Type B pancreatic cell (in vitro differentiated cells): ENCODE measurements around the gene MLH1. TPM values are rescaled to one million over a fixed set of nuclear protein-coding genes. Genes with fewer than 3 reads are reported as not detected.
A peak's percentile ranks its signal among the peaks of the same experiment; 100 is the strongest.

Experiments
- DNase-seq: peaks from one replicate; pipeline ENCODE4 v3.0.0; 2021; ENCODE audit warnings: mixed read lengths; ENCODE audit not compliant: unreplicated experiment; ENCODE audit errors: extremely low spot score
- H3K27ac Mint-ChIP-seq: 2 replicates; pipeline ENCODE4 v1.8.0; 2021; ENCODE audit warnings: mild to moderate bottlenecking, mixed read lengths
- H3K27me3 Mint-ChIP-seq: 2 replicates; pipeline ENCODE4 v1.8.0; 2021; ENCODE audit warnings: mixed read lengths
- H3K36me3 Mint-ChIP-seq: 2 replicates; pipeline ENCODE4 v1.8.0; 2021; ENCODE audit warnings: mixed read lengths
- H3K4me1 Mint-ChIP-seq: one replicate; pipeline ENCODE4 v1.8.0; 2021; ENCODE audit warnings: mixed read lengths; ENCODE audit not compliant: unreplicated experiment
- H3K4me3 Mint-ChIP-seq: 2 replicates; pipeline ENCODE4 v1.8.0; 2021; ENCODE audit warnings: mild to moderate bottlenecking, mixed read lengths
- H3K9me3 Mint-ChIP-seq: 2 replicates; pipeline ENCODE4 v1.8.0; 2021; ENCODE audit warnings: mixed read lengths
- total RNA-seq: library from RNA; stranded (reverse); gene quantifications from 2 replicates; pipeline ENCODE4 v1.2.1, GENCODE V29; 2021; ENCODE audit warnings: low replicate concordance
- TF ChIP-seq, protein P1 (sequence below): fragments of 200-600 bp; sonication (generic); conservative IDR thresholded peaks from 2 replicates; pipeline ENCODE4 v1.5.0; 2021; ENCODE audit warnings: antibody characterized with exemption, mild to moderate bottlenecking

MLH1 gene
- total RNA-seq, 1 donor from 2014 or later: 41.0 TPM

GRCh38 chr3:36954452-36955134, 38.7 kb upstream of the MLH1 start:
- TF ChIP-seq, protein P1, sequence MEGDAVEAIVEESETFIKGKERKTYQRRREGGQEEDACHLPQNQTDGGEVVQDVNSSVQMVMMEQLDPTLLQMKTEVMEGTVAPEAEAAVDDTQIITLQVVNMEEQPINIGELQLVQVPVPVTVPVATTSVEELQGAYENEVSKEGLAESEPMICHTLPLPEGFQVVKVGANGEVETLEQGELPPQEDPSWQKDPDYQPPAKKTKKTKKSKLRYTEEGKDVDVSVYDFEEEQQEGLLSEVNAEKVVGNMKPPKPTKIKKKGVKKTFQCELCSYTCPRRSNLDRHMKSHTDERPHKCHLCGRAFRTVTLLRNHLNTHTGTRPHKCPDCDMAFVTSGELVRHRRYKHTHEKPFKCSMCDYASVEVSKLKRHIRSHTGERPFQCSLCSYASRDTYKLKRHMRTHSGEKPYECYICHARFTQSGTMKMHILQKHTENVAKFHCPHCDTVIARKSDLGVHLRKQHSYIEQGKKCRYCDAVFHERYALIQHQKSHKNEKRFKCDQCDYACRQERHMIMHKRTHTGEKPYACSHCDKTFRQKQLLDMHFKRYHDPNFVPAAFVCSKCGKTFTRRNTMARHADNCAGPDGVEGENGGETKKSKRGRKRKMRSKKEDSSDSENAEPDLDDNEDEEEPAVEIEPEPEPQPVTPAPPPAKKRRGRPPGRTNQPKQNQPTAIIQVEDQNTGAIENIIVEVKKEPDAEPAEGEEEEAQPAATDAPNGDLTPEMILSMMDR: no peak
- H3K9me3 Mint-ChIP-seq: no peaks in the 10 kb centered on the region
- no peaks in the 10 kb centered on the region for H3K36me3 Mint-ChIP-seq
- peak overlapping the region; percentile 4 for H3K27ac Mint-ChIP-seq
- H3K27me3 Mint-ChIP-seq: no peaks in the 10 kb centered on the region
- peaks cover under 1% of the 10 kb centered on the region for H3K4me1 Mint-ChIP-seq
- peak; percentile 22 for DNase-seq
- H3K4me3 Mint-ChIP-seq: no peak overlapping the region

GRCh38 chr3:36956155-36956554, 37.2 kb upstream of the MLH1 start:
- DNase-seq: peak; percentile 7
- TF ChIP-seq, protein P1: no peak
- Mint-ChIP-seq H3K9me3 (no peaks in the 10 kb centered on the region), H3K36me3 (no peaks in the 10 kb centered on the region), H3K4me1 (peaks cover 5% of the 10 kb centered on the region), H3K4me3 (no peak overlapping the region), H3K27ac (no peak overlapping the region), H3K27me3 (no peaks in the 10 kb centered on the region)

DNA sequence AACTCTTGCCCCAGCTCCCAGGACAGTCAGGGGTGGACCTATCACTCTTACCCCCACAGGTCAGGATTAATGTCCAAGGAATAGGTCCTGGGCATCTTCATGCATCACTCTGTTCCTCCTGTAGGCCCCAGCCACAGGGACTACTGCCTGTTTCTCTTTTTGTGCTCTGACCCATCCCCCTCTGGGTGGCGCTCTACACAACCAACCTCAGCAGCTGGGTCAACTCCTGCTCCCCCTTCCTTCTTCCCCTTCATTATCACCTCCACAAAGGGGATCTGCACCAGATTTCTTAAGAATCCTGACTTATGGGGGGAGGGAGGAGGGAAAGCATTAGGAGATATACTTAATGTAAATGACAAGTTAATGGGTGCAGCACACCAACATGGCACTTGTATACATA, 36.3 kb upstream of the MLH1 start:
- H3K36me3 Mint-ChIP-seq: no peaks in the 10 kb centered on the region
- no peak overlapping the region for H3K4me3 Mint-ChIP-seq
- no peak for DNase-seq
- H3K27ac Mint-ChIP-seq: no peak overlapping the region
- H3K9me3 Mint-ChIP-seq: no peaks in the 10 kb centered on the region
- TF ChIP-seq, protein P1: no peak
- H3K27me3 Mint-ChIP-seq: no peaks in the 10 kb centered on the region
- peaks cover 5% of the 10 kb centered on the region for H3K4me1 Mint-ChIP-seq

DNA sequence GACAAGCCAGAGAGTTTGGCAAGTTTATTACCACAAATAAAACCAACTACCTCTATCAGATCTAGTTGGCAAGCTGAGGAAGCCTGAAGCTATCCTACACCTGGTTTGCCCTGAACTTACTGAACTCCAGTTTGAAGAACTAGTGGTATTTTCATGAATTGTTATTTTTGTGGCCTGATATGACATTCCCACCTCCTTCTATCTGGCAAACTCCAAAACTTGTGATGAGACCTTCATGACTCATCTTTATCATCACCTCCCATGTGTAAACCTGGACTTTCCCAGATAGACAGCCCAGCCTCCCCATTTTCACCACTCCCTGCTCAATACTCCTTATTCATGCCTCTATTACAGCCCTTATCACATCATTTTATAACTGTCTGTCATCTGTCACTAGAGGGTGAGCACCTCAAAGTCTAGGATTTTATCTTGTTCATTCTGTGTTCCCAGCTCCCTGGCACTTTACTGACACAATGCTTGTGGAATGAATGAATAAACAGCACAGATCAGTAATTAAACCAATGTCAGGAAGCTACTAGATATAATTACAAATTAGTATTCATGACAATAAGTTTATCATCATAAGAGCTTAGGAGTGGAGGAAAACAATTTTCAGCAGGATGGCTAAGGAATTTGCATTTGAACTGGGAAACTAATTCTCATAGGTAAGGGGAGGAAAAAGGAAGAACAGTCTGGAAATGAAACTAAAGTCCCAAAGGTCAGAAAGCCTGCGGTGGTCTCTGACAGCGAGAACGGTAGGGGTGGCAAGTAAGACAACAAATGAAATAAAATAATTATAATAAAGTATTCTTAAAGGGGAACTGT, 35.2 kb upstream of the MLH1 start:
- H3K4me1 Mint-ChIP-seq: peaks cover 5% of the 10 kb centered on the region
- peak overlapping the region; percentile 14 for H3K27ac Mint-ChIP-seq
- no peaks in the 10 kb centered on the region for H3K36me3 Mint-ChIP-seq
- no peak for DNase-seq
- TF ChIP-seq, protein P1: no peak
- H3K9me3 Mint-ChIP-seq: no peaks in the 10 kb centered on the region
- no peak overlapping the region for H3K4me3 Mint-ChIP-seq
- H3K27me3 Mint-ChIP-seq: no peaks in the 10 kb centered on the region

DNA sequence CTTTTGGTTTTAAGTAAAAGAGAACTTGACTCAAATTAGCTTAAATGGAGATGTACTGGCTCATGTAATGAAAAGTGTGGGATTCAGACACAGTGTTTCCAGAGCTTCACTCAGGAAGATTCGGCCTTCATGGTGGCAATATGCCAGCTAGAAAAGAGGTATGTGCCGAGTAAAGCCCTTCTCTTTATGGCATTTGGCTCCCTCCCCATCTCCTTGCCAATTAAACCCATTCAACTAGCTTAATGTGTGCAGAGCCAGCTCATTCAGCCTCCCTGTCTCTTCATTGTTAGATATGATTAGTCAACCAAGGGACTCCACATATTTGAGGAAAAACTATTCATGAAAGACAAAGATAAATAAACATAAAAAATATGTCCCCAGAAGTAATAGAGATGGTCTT, 33.5 kb upstream of the MLH1 start:
- Mint-ChIP-seq H3K27me3 (no peaks in the 10 kb centered on the region), H3K27ac (no peak overlapping the region), H3K36me3 (no peaks in the 10 kb centered on the region), H3K9me3 (no peaks in the 10 kb centered on the region), H3K4me3 (no peak overlapping the region), H3K4me1 (peaks cover 5% of the 10 kb centered on the region)
- TF ChIP-seq, protein P1: no peak
- no peak for DNase-seq
